ENCODE results near the gene EPHB2.

The EPHB2 gene

DNA sequence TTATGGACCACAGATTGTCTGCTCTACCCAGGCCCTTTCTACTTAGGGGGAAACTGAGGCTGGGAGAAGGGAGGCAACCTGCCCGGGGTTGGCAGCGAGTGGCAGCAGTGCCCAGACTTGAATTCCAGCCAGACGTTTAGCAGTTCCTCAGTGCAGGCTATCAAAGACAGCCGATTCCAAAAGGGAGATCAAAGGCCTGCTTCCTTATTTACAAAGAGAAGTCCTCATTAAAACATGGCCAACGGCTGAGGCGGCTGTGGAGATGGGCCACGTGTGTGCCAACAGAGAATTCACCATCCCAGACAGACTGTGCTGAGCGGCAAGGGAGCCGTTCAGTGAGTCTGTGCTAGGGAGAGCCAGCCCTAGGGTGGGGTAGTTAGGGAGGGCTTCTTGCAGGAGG, 29.9 kb upstream of the EPHB2 start:
- Histone ChIP-seq H3K4me2 (ENCODE audit: low read depth, low read length, poor library complexity, severe bottlenecking) (no peak overlapping the region), H3K9ac (ENCODE audit: low read depth, low read length, poor library complexity, severe bottlenecking) (no peak overlapping the region), H4K20me1 (ENCODE audit: insufficient read depth, low read length, poor library complexity, severe bottlenecking) (no peaks in the 10 kb centered on the region), H2AFZ (ENCODE audit: low read length) (no peak overlapping the region), H3K36me3 (ENCODE audit: insufficient read depth, low read length) (no peaks in the 10 kb centered on the region), H3F3A (ENCODE audit: low read depth) (no peaks in the 10 kb centered on the region), H3K9me2 (replicated peaks; ENCODE audit: low read depth, low read length) (no peaks in the 10 kb centered on the region), H3K4me3 (ENCODE audit: low read length, poor library complexity, severe bottlenecking) (no peak overlapping the region), H3K9me3 (ENCODE audit: insufficient read depth, low read depth, low read length) (no peaks in the 10 kb centered on the region), H3K27me3 (ENCODE audit: insufficient read depth, low read length, poor library complexity, severe bottlenecking) (no peaks in the 10 kb centered on the region), H3K4me1 (ENCODE audit: insufficient read depth, low read length, poor library complexity, severe bottlenecking) (no peaks in the 10 kb centered on the region), H3K79me2 (ENCODE audit: insufficient read depth, low read length) (no peaks in the 10 kb centered on the region)
- TF ChIP-seq, protein P1, sequence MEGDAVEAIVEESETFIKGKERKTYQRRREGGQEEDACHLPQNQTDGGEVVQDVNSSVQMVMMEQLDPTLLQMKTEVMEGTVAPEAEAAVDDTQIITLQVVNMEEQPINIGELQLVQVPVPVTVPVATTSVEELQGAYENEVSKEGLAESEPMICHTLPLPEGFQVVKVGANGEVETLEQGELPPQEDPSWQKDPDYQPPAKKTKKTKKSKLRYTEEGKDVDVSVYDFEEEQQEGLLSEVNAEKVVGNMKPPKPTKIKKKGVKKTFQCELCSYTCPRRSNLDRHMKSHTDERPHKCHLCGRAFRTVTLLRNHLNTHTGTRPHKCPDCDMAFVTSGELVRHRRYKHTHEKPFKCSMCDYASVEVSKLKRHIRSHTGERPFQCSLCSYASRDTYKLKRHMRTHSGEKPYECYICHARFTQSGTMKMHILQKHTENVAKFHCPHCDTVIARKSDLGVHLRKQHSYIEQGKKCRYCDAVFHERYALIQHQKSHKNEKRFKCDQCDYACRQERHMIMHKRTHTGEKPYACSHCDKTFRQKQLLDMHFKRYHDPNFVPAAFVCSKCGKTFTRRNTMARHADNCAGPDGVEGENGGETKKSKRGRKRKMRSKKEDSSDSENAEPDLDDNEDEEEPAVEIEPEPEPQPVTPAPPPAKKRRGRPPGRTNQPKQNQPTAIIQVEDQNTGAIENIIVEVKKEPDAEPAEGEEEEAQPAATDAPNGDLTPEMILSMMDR (conservative IDR thresholded peaks at IDR 0.05; ENCODE audit: low read length) = no peak
- TF ChIP-seq EZH2phosphoT487 (IDR thresholded peaks at IDR 0.05; ENCODE audit: borderline replicate concordance) = no peak

DNA sequence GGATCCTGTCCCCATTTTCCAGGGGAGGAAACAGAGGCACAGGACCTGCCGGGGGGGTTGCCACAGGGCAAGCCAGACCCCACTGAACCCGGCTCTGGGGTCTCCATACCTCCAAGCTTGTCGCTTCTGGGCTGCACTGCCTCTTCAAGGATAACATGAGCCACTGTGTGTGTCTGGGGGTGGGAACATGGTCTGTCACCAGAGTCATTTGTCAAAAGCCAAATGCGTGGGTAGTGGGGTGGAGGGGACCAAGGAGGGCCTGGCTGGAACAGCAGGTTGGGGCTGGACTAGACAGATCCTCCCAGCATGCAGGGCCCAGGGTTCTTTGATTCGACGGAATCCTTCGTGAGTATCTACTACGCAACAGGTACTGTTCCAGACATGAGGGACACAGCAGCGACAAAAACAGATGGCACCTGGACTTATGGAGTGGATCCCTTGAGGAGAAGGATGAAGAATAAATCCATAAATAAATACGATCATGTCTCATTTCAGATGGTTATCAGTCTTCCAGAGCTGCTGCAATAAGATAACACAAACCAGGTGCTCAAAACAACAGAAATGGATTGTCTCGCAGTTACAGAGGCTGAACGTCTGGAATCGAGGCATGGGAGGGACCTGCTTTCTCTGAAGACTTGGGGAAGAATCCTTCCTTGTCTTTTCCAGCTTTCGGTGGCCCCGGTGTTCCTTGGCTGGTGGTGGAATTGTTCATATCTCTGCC, 28.9 kb upstream of the EPHB2 start:
- H3K9ac ChIP-seq (ENCODE audit: low read depth, low read length, poor library complexity, severe bottlenecking) = no peak overlapping the region
- H3K4me2 ChIP-seq (ENCODE audit: low read depth, low read length, poor library complexity, severe bottlenecking) = no peak overlapping the region
- no peaks in the 10 kb centered on the region for H4K20me1 ChIP-seq (ENCODE audit: insufficient read depth, low read length, poor library complexity, severe bottlenecking)
- no peaks in the 10 kb centered on the region for H3K36me3 ChIP-seq (ENCODE audit: insufficient read depth, low read length)
- no peaks in the 10 kb centered on the region for H3F3A ChIP-seq (ENCODE audit: low read depth)
- H3K27me3 ChIP-seq (ENCODE audit: insufficient read depth, low read length, poor library complexity, severe bottlenecking) = no peaks in the 10 kb centered on the region
- no peak overlapping the region for H3K4me3 ChIP-seq (ENCODE audit: low read length, poor library complexity, severe bottlenecking)
- no peak for TF ChIP-seq EZH2phosphoT487 (IDR thresholded peaks at IDR 0.05; ENCODE audit: borderline replicate concordance)
- TF ChIP-seq, protein P1 (conservative IDR thresholded peaks at IDR 0.05; ENCODE audit: low read length) = no peak
- H3K4me1 ChIP-seq (ENCODE audit: insufficient read depth, low read length, poor library complexity, severe bottlenecking) = no peaks in the 10 kb centered on the region
- no peak overlapping the region for H2AFZ ChIP-seq (ENCODE audit: low read length)
- H3K9me3 ChIP-seq (ENCODE audit: insufficient read depth, low read depth, low read length) = no peaks in the 10 kb centered on the region
- no peaks in the 10 kb centered on the region for H3K79me2 ChIP-seq (ENCODE audit: insufficient read depth, low read length)
- H3K9me2 ChIP-seq (replicated peaks; ENCODE audit: low read depth, low read length) = no peaks in the 10 kb centered on the region

DNA sequence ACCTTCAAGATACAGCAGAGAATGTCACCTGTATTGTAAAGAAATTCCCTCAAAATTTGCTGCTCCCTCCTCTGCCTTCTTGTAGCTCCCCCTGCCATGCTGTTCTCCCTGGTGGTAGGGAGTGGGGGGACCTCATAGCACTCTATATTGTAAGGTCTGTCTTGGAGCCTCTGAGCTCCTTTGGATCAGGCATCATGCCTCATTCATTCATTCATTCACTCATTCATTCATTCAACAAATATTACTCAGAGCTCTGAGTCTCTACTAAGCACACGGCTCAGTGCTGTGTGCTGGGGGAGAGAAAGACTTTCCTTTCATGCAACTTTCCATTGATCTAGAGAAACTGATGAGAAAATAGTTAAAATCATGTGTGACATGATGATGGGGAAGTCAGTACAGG, 27.1 kb upstream of the EPHB2 start:
- Histone ChIP-seq H2AFZ (ENCODE audit: low read length) (no peak overlapping the region), H3K4me2 (ENCODE audit: low read depth, low read length, poor library complexity, severe bottlenecking) (no peak overlapping the region), H3F3A (ENCODE audit: low read depth) (no peaks in the 10 kb centered on the region), H3K27me3 (ENCODE audit: insufficient read depth, low read length, poor library complexity, severe bottlenecking) (no peaks in the 10 kb centered on the region), H3K4me3 (ENCODE audit: low read length, poor library complexity, severe bottlenecking) (no peak overlapping the region), H3K9me3 (ENCODE audit: insufficient read depth, low read depth, low read length) (no peaks in the 10 kb centered on the region), H3K36me3 (ENCODE audit: insufficient read depth, low read length) (no peaks in the 10 kb centered on the region), H3K9me2 (replicated peaks; ENCODE audit: low read depth, low read length) (no peaks in the 10 kb centered on the region), H3K4me1 (ENCODE audit: insufficient read depth, low read length, poor library complexity, severe bottlenecking) (no peaks in the 10 kb centered on the region), H4K20me1 (ENCODE audit: insufficient read depth, low read length, poor library complexity, severe bottlenecking) (no peaks in the 10 kb centered on the region), H3K9ac (ENCODE audit: low read depth, low read length, poor library complexity, severe bottlenecking) (no peak overlapping the region), H3K79me2 (ENCODE audit: insufficient read depth, low read length) (no peaks in the 10 kb centered on the region)
- no peak for TF ChIP-seq EZH2phosphoT487 (IDR thresholded peaks at IDR 0.05; ENCODE audit: borderline replicate concordance)
- TF ChIP-seq, protein P1 (conservative IDR thresholded peaks at IDR 0.05; ENCODE audit: low read length) = no peak

Data from Loucy (cell line).